Measurements from ENCODE around the gene MFSD8.
"Not testable (repeated sequence)": the region's sequence is repeated elsewhere in the genome, so short reads cannot be mapped to it uniquely, and the experiment has no call there.

Gene MFSD8

DNA sequence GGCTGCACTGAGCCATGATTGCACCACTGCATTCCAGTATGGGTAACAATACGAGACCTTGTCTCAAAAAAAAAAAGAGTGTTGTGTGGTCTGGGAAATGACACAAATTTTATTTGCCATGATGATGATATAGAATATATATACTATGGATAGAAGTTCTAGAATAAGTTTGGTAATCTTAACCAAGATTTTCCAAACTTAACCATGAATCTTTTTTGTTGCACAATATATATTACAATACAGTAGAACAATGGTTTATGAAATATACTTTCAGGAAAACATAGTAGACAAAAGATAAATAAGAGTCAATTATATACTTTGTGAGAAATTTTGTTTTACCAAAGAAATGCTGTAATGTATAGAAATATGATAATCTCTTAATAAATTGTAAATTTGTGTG is 34.8 kb downstream of the MFSD8 start:
- DNase-seq: no peak

DNA sequence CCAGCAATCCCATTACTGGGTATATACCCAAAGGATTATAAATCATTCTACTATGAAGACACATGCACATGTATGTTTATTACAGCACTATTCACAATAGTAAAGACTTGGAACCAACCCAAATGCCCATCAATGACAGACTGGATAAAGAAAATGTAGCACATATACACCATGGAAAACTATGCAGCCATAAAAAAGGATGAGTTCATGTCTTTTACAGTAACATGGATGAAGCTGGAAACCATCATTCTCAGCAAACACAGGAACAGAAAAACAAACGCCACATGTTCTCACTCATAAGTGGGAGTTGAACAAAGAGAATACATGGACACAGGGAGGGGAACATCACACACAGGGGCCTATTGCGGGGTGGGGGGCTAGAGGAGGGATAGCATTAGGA is 39.3 kb downstream of the MFSD8 start:
- DNase-seq: not testable (repeated sequence)

DNA sequence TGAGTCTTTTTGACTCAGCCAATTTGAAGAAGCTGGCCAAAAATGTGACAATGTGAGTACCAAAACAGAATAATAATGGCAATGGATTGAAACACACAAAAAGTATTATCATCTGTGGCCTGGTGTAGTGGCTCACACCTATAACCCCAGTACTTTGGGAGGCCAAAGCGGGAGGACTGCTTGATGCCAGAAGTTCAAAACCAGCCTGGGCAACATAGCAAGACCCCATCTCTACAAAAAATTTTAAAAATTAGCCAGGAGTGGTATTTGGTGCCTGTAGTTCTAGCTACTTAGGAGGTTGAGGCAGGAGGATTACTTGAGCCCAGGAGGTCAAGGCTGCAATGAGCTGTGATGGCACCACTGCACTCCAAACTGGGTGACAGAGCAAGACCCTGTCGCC is 42.7 kb downstream of the MFSD8 start:
- no peak for DNase-seq

DNA sequence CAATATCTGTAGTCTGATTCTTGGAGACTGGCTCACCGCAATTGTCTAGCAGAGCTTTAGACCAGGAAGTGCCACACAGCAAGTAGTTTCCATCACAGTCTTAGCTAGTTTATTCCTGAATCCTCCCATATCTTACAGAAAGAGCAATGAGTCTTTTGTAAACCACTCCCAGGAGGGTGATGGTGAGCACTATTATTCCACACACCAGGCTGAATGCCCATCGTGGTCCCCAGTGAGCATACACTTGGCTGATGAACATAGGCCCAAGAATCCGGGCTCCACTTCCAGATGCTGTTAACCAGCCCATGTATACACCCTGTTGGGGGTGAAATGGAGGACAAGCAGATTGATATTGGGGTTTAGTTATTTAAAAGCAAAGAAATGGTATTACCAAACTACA is 44.5 kb downstream of the MFSD8 start:
- no peak for DNase-seq

DNA sequence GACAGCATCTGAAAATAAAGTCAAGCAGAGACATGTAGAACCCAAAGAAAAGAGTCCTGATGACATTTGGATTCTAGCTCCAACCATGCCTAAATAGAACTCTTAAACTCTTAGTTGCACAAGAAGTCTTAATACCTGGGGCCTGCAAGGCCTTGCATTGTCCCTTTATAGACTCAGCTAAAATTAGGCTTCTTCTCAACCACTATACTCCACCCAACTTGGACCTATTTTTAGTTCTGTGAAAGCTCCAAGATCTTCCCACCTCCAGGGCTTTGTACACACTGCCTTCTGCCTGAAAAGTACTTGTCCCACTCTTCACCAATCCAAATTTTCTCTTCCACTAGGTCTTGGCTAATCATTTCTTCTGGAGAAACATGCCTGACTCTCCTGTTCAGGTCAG is 47.8 kb downstream of the MFSD8 start:
- DNase-seq: no peak

DNA sequence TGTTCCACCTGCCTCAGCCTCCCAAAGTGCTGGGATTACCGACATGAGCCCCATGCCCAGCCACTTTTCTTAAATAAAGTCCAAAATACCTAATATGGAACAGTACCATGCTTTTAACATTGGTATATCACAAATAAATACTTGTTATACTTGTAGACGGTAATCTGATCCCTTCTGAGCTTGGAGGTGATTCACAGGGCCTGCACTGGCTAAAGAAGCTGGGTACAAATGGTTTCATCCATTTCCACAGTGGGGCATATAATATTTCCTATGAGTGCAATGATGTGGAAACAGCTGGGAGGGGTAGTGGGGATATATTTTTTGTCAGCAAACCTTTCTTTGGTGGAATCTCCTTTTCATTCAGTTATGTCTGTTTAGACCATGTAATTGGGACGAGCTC is 48.5 kb downstream of the MFSD8 start:
- no peak for DNase-seq

DNA sequence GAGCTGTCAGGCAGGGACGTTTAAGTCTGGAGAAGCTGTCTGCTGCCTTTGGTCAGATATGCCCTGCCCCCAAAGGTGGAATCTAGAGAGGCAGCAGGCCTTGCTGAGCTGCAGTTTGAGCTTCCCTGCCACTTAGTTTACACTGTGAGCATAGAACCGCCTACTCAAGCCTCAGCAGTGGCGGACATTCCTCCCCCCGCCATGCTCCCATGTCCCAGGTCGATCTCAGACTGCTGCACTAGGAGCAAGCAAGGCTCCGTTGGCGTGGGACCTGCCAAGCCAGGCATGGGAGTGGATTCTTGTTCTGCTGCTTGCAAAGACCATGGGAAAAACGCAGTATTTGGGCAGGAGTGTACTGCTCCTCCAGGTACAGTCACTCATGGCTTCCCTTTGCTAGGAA is 59.9 kb downstream of the MFSD8 start:
- DNase-seq: no peak

DNA sequence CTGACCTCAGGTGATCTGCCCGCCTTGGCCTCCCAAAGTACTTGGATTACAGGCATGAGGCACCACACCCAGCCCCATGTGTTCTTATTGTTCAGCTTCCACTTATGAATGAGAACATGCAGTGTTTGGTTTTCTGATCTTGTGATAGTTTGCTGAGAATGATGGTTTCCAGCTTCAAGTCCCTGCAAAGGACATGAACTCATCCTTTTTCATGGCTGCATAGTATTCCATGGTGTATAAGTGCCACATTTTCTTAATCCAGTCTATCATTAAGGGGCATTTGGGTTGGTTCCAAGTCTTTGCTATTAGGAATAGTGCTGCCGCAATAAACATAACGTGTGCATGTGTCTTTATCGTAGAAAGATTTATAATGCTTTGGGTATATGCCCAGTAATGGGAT is 65.3 kb downstream of the MFSD8 start:
- DNase-seq: not testable (repeated sequence)

DNA sequence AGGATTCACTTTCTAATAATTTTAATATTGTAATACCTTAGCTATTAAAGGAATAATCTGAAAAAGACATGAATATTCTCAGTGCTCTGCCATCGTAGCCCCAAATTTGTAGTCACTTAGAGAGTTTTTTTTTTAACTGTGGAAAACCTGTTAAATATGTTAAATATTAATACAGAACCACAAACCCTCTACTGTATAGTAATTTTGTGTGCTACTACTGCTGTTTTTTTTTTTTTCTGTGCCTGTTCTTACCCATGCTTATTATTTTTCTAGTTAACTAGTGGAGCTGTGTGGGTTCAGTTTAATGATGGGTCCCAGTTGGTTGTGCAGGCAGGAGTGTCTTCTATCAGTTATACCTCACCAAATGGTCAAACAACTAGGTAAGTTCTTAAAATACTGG is 68.4 kb downstream of the MFSD8 start:
- DNase-seq: no peak

DNA sequence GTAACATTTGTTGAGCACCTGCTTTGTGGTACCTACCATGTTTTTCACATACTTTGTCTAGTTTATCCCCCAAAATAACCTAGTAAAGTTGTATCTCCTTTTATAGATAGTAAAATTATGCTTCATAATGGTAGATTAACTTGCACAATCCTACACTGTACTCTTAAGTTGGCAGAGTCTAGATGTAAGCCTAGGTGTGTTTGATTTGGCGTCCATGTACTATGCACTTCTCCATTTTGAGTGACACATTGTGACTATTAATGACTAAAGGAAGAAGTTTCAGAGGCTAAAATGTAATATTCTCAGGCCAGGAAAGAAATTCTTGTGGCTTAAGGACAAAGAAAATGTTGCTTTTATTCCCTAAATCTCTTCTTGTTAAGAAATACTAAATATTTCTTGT is 68.9 kb downstream of the MFSD8 start:
- DNase-seq: no peak

DNA sequence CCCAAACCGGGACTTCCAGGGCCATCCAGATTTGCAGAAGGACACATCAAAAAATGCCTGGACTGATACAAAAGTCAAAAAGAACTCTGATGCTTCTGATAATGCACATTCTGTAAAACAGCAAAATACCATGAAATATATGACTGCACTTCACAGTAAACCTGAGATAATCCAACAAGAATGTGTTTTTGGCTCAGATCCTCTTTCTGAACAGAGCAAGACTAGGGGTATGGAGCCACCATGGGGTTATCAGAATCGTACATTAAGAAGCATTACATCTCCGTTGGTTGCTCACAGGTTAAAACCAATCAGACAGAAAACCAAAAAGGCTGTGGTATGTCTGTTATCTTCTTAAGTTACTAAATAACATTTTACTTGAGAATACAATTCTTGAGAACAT is 75.1 kb downstream of the MFSD8 start:
- no peak for DNase-seq

DNA sequence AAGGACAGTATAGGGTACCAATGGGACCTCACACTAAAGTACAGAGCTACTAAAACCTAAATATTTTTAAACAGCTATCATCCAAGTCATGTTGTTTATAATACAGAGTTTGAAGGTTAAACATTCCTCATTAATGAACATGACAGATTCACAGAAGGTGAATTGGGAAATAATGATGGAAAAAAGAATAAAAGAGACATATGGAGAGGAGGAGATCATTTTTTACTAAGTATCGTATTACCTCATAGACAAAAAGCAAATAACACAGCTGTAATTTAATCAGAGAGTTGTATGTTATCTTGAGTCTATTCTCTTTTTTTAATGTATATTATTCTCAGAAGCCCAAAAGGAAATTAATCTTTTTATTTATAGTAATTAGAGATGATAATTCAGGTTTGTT is 76.4 kb downstream of the MFSD8 start:
- no peak for DNase-seq

DNA sequence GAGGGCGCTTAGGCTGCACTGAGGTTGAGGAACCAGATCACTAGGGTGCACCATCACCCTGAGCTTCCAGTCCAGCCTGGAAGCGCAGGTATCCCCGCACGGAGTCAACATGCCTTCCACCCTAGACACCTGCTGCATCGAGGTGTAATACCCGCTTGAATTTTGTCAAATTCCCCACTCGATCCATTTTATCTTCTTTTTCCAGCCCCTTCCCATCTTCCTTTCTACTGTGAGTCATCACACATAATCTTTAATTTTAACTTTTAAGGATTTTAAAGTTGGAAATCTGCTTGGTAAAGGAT is 83.5 kb downstream of the MFSD8 start:
- no peak for DNase-seq

DNA sequence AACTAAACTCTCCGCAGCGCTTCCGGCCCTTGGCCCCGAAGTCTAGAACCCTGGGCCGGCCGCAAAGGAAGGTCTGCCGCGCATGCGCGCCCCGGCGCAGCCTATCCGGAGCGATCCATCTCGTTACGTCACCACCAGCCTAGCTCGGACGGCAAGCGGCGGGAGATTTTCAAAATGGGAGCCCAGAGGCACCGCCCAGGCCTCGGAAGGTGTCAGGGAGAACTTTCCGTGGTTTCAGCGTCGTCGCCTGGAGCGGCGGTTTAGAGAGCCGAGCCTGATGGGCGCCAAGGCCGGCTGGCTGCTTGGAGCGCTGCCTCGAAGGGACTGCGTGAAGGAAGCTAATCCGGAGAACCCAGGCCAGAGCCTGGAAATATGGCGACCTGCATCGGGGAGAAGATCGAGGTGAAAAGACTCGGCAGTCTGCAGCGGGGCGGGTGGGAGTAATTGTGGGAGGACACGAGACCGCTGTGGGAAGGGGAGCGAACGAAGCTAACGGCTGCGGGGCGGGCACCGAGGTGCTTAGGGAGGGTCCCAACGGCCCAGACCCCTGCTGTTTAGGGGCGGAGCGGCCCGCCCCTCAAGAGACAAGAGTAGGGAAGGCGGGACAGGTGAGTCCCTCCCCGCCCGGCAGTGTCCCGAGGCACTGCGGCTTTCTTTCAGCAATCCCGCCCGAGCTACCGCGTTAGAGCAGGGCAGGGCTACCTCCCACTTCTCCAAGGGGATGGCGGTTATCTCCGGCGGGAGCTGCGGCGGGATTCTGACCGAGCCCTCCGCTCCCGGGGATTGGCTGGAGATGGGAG is 84.0 kb downstream of the MFSD8 start, which contains the start of gene PLK4:
TSS of gene PLK4 (plus strand) at position 131 of the 800 bp plus-strand sequence. CDS start at position 373, 242 bp downstream.
- DNase-seq: peak; percentile 76

DNA sequence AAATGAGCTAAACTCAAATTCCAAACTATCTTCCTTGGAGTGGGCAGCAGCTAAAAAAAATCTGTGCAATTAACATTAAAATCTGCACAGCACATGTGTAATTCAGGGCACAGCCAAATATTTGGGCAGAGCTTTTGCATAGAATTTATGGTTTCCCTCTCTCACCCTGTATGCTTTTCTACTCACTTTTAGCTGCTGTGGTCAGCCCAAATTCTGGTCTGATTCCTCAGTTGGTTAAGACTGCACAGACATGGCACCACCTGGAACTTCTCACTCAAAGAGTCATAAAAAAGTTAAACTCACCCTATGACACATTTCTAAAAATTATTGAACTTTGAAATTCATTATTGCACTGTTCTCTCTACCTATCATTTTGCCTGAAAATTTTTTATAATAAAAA is 89.2 kb downstream of the MFSD8 start:
- no peak for DNase-seq

DNA sequence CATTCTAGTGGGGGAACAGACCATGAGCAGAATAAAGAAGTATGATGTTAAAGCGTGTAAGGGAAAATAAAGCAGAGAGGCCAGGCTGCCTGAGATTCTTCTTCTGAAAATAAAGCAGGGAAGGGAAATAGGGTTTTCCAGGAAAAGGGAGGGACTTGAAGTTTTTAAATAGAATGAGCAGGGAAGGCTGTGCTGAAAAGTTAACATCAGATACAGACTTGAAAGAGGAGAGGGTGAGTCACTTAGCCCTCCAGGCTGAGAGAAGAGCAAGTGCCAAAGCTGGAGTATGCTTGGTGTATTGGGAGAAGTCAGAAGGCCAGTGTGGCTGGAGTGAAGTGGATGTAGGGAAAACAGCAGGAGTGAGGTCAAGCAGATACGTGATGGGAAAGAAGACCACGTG is 94.3 kb downstream of the MFSD8 start:
- no peak for DNase-seq

DNA sequence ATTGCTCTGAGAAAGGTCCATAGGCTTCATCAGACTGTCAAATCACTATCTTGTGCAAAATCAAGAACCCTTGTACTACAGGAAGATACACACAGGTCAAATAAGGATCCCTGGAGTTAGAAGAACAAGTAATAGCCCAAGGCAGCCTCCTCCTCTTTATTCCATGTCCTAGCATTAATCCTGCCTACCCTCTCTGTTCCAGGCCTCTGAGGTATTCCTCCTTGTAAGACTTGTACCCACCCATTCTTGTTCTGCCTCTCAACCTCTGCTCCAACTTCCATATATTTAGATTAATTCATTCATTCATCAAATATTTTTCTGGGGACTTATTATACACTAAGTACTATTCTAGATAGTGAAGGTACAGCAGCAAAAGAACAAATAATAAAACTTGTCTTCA is 94.7 kb downstream of the MFSD8 start:
- DNase-seq: no peak

DNA sequence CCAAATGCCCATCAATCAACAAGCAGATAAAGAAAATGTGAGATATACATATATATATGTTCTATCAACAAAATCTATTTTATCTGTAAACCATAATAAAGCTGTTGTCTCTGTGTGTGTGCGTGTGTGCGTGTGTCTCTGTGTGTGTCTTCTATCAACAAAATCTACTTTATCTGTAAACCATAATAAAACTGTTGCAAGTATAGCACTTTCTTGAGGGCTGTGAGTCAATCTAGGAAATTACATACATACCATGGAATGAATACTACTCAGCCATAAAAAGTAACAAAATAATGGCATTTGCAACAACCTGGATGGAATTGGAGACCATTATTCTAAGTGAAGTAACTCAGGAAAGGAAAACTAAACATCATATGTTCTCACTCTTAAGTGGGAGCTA is 96.8 kb downstream of the MFSD8 start:
- no peak for DNase-seq

Measured in DMS79 (cell line).